MM.1S (cell line): ENCODE data around the gene SCNN1G.

Source experiments
- DNase-seq: peaks from one replicate; pipeline ENCODE4 v3.0.0-alpha.2; 2015
- H2AFZ ChIP-seq: fragments of 300-600 bp; sonication (generic); 2 replicates; pipeline ENCODE4 v1.6.0; 2016; ENCODE audit warnings: antibody characterized with exemption, low read length
- H3F3A ChIP-seq: fragments of 300-600 bp; sonication (generic); 2 replicates; pipeline ENCODE4 v1.6.1; 2016; ENCODE audit warnings: mild to moderate bottlenecking, antibody characterized with exemption, low read length, moderate library complexity, mixed read lengths; ENCODE audit not compliant: insufficient read depth
- H3K27ac ChIP-seq: fragments of 300-600 bp; sonication (generic); 2 replicates; pipeline ENCODE4 v1.5.1; 2016; ENCODE audit warnings: mild to moderate bottlenecking, low read length
- H3K27me3 ChIP-seq: fragments of 300-600 bp; sonication (generic); replicated peaks from 2 replicates; pipeline ENCODE4 v1.6.0; 2016; ENCODE audit warnings: low read length; ENCODE audit not compliant: insufficient read depth
- H3K36me3 ChIP-seq: fragments of 300-600 bp; sonication (generic); replicated peaks from 2 replicates; pipeline ENCODE4 v1.6.1; 2016; ENCODE audit warnings: mild to moderate bottlenecking, low read length, mixed read lengths; ENCODE audit not compliant: insufficient read depth
- H3K4me1 ChIP-seq: fragments of 300-600 bp; sonication (generic); 2 replicates; pipeline ENCODE4 v1.6.1; 2016; ENCODE audit warnings: low read length, mixed read lengths
- H3K4me2 ChIP-seq: fragments of 300-600 bp; sonication (generic); 2 replicates; pipeline ENCODE4 v1.6.0; 2016; ENCODE audit warnings: low read depth, low read length
- H3K4me3 ChIP-seq: fragments of 300-600 bp; sonication (generic); 2 replicates; pipeline ENCODE4 v1.5.1; 2016; ENCODE audit warnings: low read length, mixed read lengths
- H3K79me2 ChIP-seq: fragments of 300-600 bp; sonication (generic); 2 replicates; pipeline ENCODE4 v1.6.1; 2016; ENCODE audit warnings: mixed run types, low read length, mixed read lengths
- H3K9ac ChIP-seq: fragments of 300-600 bp; sonication (generic); 2 replicates; pipeline ENCODE4 v1.6.1; 2016; ENCODE audit warnings: low read length, mixed read lengths
- H3K9me2 ChIP-seq: fragments of 300-600 bp; sonication (generic); replicated peaks from 2 replicates; pipeline ENCODE4 v1.6.1; 2016; ENCODE audit warnings: mild to moderate bottlenecking, low read length, mixed read lengths; ENCODE audit not compliant: insufficient read depth
- H3K9me3 ChIP-seq: fragments of 300-600 bp; sonication (generic); replicated peaks from 2 replicates; pipeline ENCODE4 v1.6.1; 2016; ENCODE audit warnings: mild to moderate bottlenecking, low read length, mixed read lengths; ENCODE audit not compliant: insufficient read depth
- H4K20me1 ChIP-seq: fragments of 300-600 bp; sonication (generic); 2 replicates; pipeline ENCODE4 v1.6.1; 2016; ENCODE audit warnings: mild to moderate bottlenecking, low read length, moderate library complexity, mixed read lengths; ENCODE audit not compliant: insufficient read depth
- CTCF ChIP-seq: fragments of 300-600 bp; sonication (generic); IDR thresholded peaks from 2 replicates; pipeline ENCODE4 v1.5.1; 2016; ENCODE audit warnings: antibody characterized with exemption, low read length, mixed read lengths
- EZH2 ChIP-seq: fragments of 300-600 bp; sonication (generic); optimal IDR thresholded peaks from 2 replicates; pipeline ENCODE3; 2017; ENCODE audit warnings: low read depth, mild to moderate bottlenecking, antibody characterized with exemption, low read length, mixed read lengths
- EZH2phosphoT487 ChIP-seq: fragments of 300-600 bp; sonication (generic); IDR thresholded peaks from 2 replicates; pipeline ENCODE4 v1.6.1; 2018; ENCODE audit warnings: antibody characterized with exemption, low read length

The SCNN1G gene

GRCh38 chr16:23147666-23148065, 34.9 kb upstream of the SCNN1G start:
- Histone ChIP-seq H3K36me3 (no peaks in the 10 kb centered on the region), H3K4me1 (peaks cover 3% of the 10 kb centered on the region; the same call in 1 of the 2 replicates), H3K9me3 (no peaks in the 10 kb centered on the region), H3K27me3 (no peaks in the 10 kb centered on the region), H3K79me2 (peaks cover 56% of the 10 kb centered on the region), H3K9ac (no peak overlapping the region), H3K27ac (no peak overlapping the region), H3K9me2 (no peaks in the 10 kb centered on the region), H3F3A (no peaks in the 10 kb centered on the region), H3K4me3 (peak overlapping the region; percentile 78), H3K4me2 (peak overlapping the region; percentile 95; the same call in 1 of the 2 replicates), H2AFZ (no peak overlapping the region), H4K20me1 (no peaks in the 10 kb centered on the region)
- no peak for DNase-seq
- TF ChIP-seq CTCF (no peak), EZH2phosphoT487 (no peak), EZH2 (no peak)

GRCh38 chr16:23148166-23148512, 34.4 kb upstream of the SCNN1G start:
- Histone ChIP-seq H3K9ac (peak overlapping the region; percentile 63), H3K4me2 (peak overlapping the region; percentile 95), H3K4me1 (peaks cover 3% of the 10 kb centered on the region; the same call in 1 of the 2 replicates), H3K27ac (no peak overlapping the region), H3K36me3 (no peaks in the 10 kb centered on the region), H3K79me2 (peaks cover 51% of the 10 kb centered on the region), H3F3A (no peaks in the 10 kb centered on the region), H2AFZ (peak overlapping the region; percentile 75), H3K4me3 (peak overlapping the region; percentile 78), H3K9me3 (no peaks in the 10 kb centered on the region), H3K9me2 (no peaks in the 10 kb centered on the region), H3K27me3 (no peaks in the 10 kb centered on the region), H4K20me1 (no peaks in the 10 kb centered on the region)
- no peak for DNase-seq
- no peak for TF ChIP-seq EZH2
- no peak for TF ChIP-seq CTCF
- TF ChIP-seq EZH2phosphoT487 = no peak

GRCh38 chr16:23148513-23149266, 33.9 kb upstream of the SCNN1G start:
- Histone ChIP-seq H3K9me3 (no peaks in the 10 kb centered on the region), H3K36me3 (no peaks in the 10 kb centered on the region), H3K4me2 (peak overlapping the region; percentile 95), H3K79me2 (peaks cover 46% of the 10 kb centered on the region), H3F3A (no peaks in the 10 kb centered on the region), H2AFZ (peak overlapping the region; percentile 75), H3K9me2 (no peaks in the 10 kb centered on the region), H3K9ac (peak overlapping the region; percentile 63), H3K27ac (no peak overlapping the region), H3K4me1 (peaks cover 3% of the 10 kb centered on the region; the same call in 1 of the 2 replicates), H3K27me3 (no peaks in the 10 kb centered on the region), H4K20me1 (no peaks in the 10 kb centered on the region), H3K4me3 (peak overlapping the region; percentile 78)
- DNase-seq = peak; percentile 41
- no peak for TF ChIP-seq EZH2phosphoT487
- TF ChIP-seq CTCF = no peak
- TF ChIP-seq EZH2 = no peak
